B cell (primary cell): ENCODE results near the gene PDCD7.

Source experiments
- EZH2 ChIP-seq: IDR thresholded peaks from 2 replicates; pipeline ENCODE4 v1.6.1; 2012; ENCODE audit warnings: borderline replicate concordance, low read depth, mild to moderate bottlenecking, moderate library complexity, low read length; ENCODE audit not compliant: insufficient read depth, poor library complexity, severe bottlenecking
- TF ChIP-seq, protein P1 (sequence below): fragments of 200-600 bp; IDR thresholded peaks from one replicate; pipeline ENCODE4 v1.8.0; 2022; ENCODE audit warnings: antibody characterized with exemption, mild to moderate bottlenecking

DNA sequence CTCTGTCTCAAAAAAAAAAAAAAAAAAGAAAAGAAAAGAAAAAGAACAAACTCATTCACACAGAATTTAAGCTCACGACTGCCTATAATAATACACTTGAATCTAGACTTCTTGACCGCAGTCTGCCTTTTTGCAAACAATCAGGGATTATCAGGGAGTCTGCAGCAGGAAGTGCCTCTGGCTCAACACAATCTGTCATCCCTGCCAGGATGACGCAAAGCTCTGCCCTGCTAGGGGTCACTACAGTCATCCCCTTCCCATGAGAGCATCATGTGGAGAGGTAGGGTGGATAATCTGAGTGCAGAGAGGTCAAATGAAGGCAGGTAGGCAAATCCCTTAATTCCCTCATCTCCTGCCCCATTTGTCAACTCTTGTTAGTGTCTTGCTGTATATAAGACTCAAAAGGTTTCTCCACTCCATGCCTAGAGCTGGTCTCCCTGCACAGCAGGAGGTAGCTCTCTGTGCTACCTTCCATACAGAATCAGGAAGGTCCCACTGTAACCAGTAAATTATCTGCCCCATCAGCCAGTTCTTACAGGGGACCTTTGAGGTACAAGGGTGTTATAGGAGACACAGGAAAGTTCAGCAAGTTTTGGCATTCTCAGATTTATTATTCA lies 22.8 kb downstream of the PDCD7 start:
- TF ChIP-seq, protein P1, sequence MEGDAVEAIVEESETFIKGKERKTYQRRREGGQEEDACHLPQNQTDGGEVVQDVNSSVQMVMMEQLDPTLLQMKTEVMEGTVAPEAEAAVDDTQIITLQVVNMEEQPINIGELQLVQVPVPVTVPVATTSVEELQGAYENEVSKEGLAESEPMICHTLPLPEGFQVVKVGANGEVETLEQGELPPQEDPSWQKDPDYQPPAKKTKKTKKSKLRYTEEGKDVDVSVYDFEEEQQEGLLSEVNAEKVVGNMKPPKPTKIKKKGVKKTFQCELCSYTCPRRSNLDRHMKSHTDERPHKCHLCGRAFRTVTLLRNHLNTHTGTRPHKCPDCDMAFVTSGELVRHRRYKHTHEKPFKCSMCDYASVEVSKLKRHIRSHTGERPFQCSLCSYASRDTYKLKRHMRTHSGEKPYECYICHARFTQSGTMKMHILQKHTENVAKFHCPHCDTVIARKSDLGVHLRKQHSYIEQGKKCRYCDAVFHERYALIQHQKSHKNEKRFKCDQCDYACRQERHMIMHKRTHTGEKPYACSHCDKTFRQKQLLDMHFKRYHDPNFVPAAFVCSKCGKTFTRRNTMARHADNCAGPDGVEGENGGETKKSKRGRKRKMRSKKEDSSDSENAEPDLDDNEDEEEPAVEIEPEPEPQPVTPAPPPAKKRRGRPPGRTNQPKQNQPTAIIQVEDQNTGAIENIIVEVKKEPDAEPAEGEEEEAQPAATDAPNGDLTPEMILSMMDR, result no peak
- TF ChIP-seq EZH2, result no peak
